Activated T-helper 1 cell treated with anti-CD3 and anti-CD28 coated beads, Interleukin-12 subunit alpha, Interleukin-12 subunit beta, Interleukin-2, Interleukin-4 antibody, amounts not matched to agents 30 ng/mL and 10 ng/mL and 1 ng/mL, durations not matched to agents 14 hours and 24 hours and 36 hours (primary cell): ENCODE data around the gene SNX6. TPM values are rescaled to one million over a fixed set of nuclear protein-coding genes. Genes with fewer than 3 reads are reported as not detected.

ENCODE experiments used
- DNase-seq: peaks from one replicate; pipeline ENCODE4 v3.0.0; 2021; ENCODE audit warnings: low spot score
- H3K27ac Mint-ChIP-seq: one replicate; pipeline ENCODE4 v1.8.0; 2021; ENCODE audit warnings: mild to moderate bottlenecking, mixed read lengths
- H3K27me3 Mint-ChIP-seq: one replicate; pipeline ENCODE4 v1.8.0; 2022; ENCODE audit warnings: mild to moderate bottlenecking, moderate library complexity, mixed read lengths; ENCODE audit not compliant: insufficient read depth
- H3K36me3 Mint-ChIP-seq: one replicate; pipeline ENCODE4 v1.8.0; 2021; ENCODE audit warnings: low read depth, mixed read lengths
- H3K4me1 Mint-ChIP-seq: one replicate; pipeline ENCODE4 v1.8.0; 2021; ENCODE audit warnings: low read depth, mixed read lengths
- H3K4me3 Mint-ChIP-seq: one replicate; pipeline ENCODE4 v1.8.0; 2021; ENCODE audit warnings: mild to moderate bottlenecking, moderate library complexity, mixed read lengths
- H3K9me3 Mint-ChIP-seq: one replicate; pipeline ENCODE4 v1.8.0; 2021; ENCODE audit warnings: mixed read lengths
- intact Hi-C: fragments of 100-400 bp; cut with micrococcal nuclease; formaldehyde crosslinking; loops from one replicate; pipeline ENCODE4 v1.15.1; 2024
- total RNA-seq: library from RNA; stranded (reverse); gene quantifications from 2 replicates; pipeline ENCODE4 v1.2.3, GENCODE V29; 2022

SNX6 gene
- total RNA-seq, 1 donor from 2014 or later, result 75.6 TPM

- H3K9me3 Mint-ChIP-seq, result peaks cover 4% of the 10 kb centered on the region
- intact Hi-C loops, result loop anchor here (2.0 kb wide), 1 partner anchor 14 kb away; no protein-coding TSS in a partner anchor
- peak; percentile 8 for DNase-seq
- H3K36me3 Mint-ChIP-seq, result peaks cover 16% of the 10 kb centered on the region
- H3K27me3 Mint-ChIP-seq, result peaks cover 6% of the 10 kb centered on the region
- peak overlapping the region; percentile 99 for H3K27ac Mint-ChIP-seq
- H3K4me3 Mint-ChIP-seq, result peak overlapping the region; percentile 95
- peaks cover 9% of the 10 kb centered on the region for H3K4me1 Mint-ChIP-seq
These were observed 1.2 kb downstream of the SNX6 start for GRCh38 chr14:34628681-34629135.

- Mint-ChIP-seq H3K27ac (peak overlapping the region; percentile 7), H3K4me1 (peaks cover 29% of the 10 kb centered on the region), H3K36me3 (peaks cover 39% of the 10 kb centered on the region), H3K9me3 (no peaks in the 10 kb centered on the region), H3K4me3 (no peak overlapping the region), H3K27me3 (no peaks in the 10 kb centered on the region)
- intact Hi-C loops, result no loop called here
- DNase-seq, result no peak
These were observed 6.4 kb downstream of the SNX6 start for GRCh38 chr14:34623506-34623905.

GRCh38 chr14:34620839-34621238 is 9.1 kb downstream of the SNX6 start:
- Mint-ChIP-seq H3K36me3 (peaks cover 36% of the 10 kb centered on the region), H3K27me3 (no peaks in the 10 kb centered on the region), H3K4me3 (no peak overlapping the region), H3K9me3 (no peaks in the 10 kb centered on the region), H3K4me1 (peaks cover 28% of the 10 kb centered on the region), H3K27ac (no peak overlapping the region)
- DNase-seq, result no peak
- intact Hi-C loops, result no loop called here

- DNase-seq, result no peak
- no peaks in the 10 kb centered on the region for H3K27me3 Mint-ChIP-seq
- H3K9me3 Mint-ChIP-seq, result no peaks in the 10 kb centered on the region
- H3K27ac Mint-ChIP-seq, result no peak overlapping the region
- H3K4me1 Mint-ChIP-seq, result peaks cover 34% of the 10 kb centered on the region
- intact Hi-C loops, result no loop called here
- H3K4me3 Mint-ChIP-seq, result no peak overlapping the region
- H3K36me3 Mint-ChIP-seq, result peaks cover 34% of the 10 kb centered on the region
These were observed 9.8 kb downstream of the SNX6 start for GRCh38 chr14:34620115-34620514.

- H3K27ac Mint-ChIP-seq, result no peak overlapping the region
- peaks cover 38% of the 10 kb centered on the region for H3K36me3 Mint-ChIP-seq
- H3K9me3 Mint-ChIP-seq, result no peaks in the 10 kb centered on the region
- no peak overlapping the region for H3K4me3 Mint-ChIP-seq
- DNase-seq, result no peak
- peaks cover 40% of the 10 kb centered on the region for H3K4me1 Mint-ChIP-seq
- intact Hi-C loops, result loop anchor here (5.0 kb wide), 1 partner anchor 157 kb away; the partner anchor contains the start of gene SPTSSA
- no peaks in the 10 kb centered on the region for H3K27me3 Mint-ChIP-seq
These were observed 10.5 kb downstream of the SNX6 start for GRCh38 chr14:34619471-34619870.

GRCh38 chr14:34616360-34616759 is 13.6 kb downstream of the SNX6 start:
- DNase-seq, result no peak
- intact Hi-C loops, result loop anchor here (5.0 kb wide), 1 partner anchor 154 kb away; the partner anchor contains the start of gene SPTSSA
- H3K4me1 Mint-ChIP-seq, result peaks cover 21% of the 10 kb centered on the region
- H3K27me3 Mint-ChIP-seq, result no peaks in the 10 kb centered on the region
- no peaks in the 10 kb centered on the region for H3K9me3 Mint-ChIP-seq
- H3K27ac Mint-ChIP-seq, result no peak overlapping the region
- no peak overlapping the region for H3K4me3 Mint-ChIP-seq
- peaks cover 26% of the 10 kb centered on the region for H3K36me3 Mint-ChIP-seq

- intact Hi-C loops, result loop anchor here (2.0 to 5.0 kb wide), 2 partner anchors 13 to 153 kb away; partner anchors contain the start of gene SPTSSA
- peaks cover 22% of the 10 kb centered on the region for H3K36me3 Mint-ChIP-seq
- H3K9me3 Mint-ChIP-seq, result no peaks in the 10 kb centered on the region
- peaks cover 17% of the 10 kb centered on the region for H3K4me1 Mint-ChIP-seq
- H3K27me3 Mint-ChIP-seq, result no peaks in the 10 kb centered on the region
- no peak for DNase-seq
- no peak overlapping the region for H3K27ac Mint-ChIP-seq
- no peak overlapping the region for H3K4me3 Mint-ChIP-seq
These were observed 14.4 kb downstream of the SNX6 start for GRCh38 chr14:34615507-34615906.

GRCh38 chr14:34614638-34615037 is 15.3 kb downstream of the SNX6 start:
- Mint-ChIP-seq H3K9me3 (no peaks in the 10 kb centered on the region), H3K27me3 (no peaks in the 10 kb centered on the region), H3K4me3 (no peak overlapping the region), H3K4me1 (peaks cover 12% of the 10 kb centered on the region), H3K36me3 (peaks cover 19% of the 10 kb centered on the region), H3K27ac (no peak overlapping the region)
- intact Hi-C loops, result loop anchor here (2.0 to 5.0 kb wide), 2 partner anchors 14 to 152 kb away; partner anchors contain the start of gene SPTSSA
- DNase-seq, result no peak

GRCh38 chr14:34610101-34610500 is 19.8 kb downstream of the SNX6 start:
- H3K27ac Mint-ChIP-seq, result no peak overlapping the region
- H3K4me3 Mint-ChIP-seq, result no peak overlapping the region
- no peaks in the 10 kb centered on the region for H3K9me3 Mint-ChIP-seq
- peaks cover 19% of the 10 kb centered on the region for H3K36me3 Mint-ChIP-seq
- DNase-seq, result no peak
- no peaks in the 10 kb centered on the region for H3K27me3 Mint-ChIP-seq
- intact Hi-C loops, result no loop called here
- H3K4me1 Mint-ChIP-seq, result peaks cover 6% of the 10 kb centered on the region

- Mint-ChIP-seq H3K27me3 (no peaks in the 10 kb centered on the region), H3K27ac (peak overlapping the region; percentile 16), H3K4me3 (no peak overlapping the region), H3K9me3 (no peaks in the 10 kb centered on the region), H3K36me3 (peaks cover 30% of the 10 kb centered on the region), H3K4me1 (no peaks in the 10 kb centered on the region)
- no peak for DNase-seq
- intact Hi-C loops, result loop anchor here (5.0 kb wide), 1 partner anchor 177 kb away; no protein-coding TSS in a partner anchor
These were observed 24.5 kb downstream of the SNX6 start for GRCh38 chr14:34605461-34605860.

- H3K4me1 Mint-ChIP-seq, result no peaks in the 10 kb centered on the region
- H3K4me3 Mint-ChIP-seq, result no peak overlapping the region
- peaks cover 33% of the 10 kb centered on the region for H3K36me3 Mint-ChIP-seq
- H3K9me3 Mint-ChIP-seq, result no peaks in the 10 kb centered on the region
- intact Hi-C loops, result loop anchor here (5.0 kb wide), 1 partner anchor 177 kb away; no protein-coding TSS in a partner anchor
- no peak overlapping the region for H3K27ac Mint-ChIP-seq
- DNase-seq, result no peak
- no peaks in the 10 kb centered on the region for H3K27me3 Mint-ChIP-seq
These were observed 25.0 kb downstream of the SNX6 start for GRCh38 chr14:34604995-34605394.

- H3K27me3 Mint-ChIP-seq, result no peaks in the 10 kb centered on the region
- intact Hi-C loops, result no loop called here
- H3K36me3 Mint-ChIP-seq, result peaks cover 34% of the 10 kb centered on the region
- H3K27ac Mint-ChIP-seq, result no peak overlapping the region
- no peak overlapping the region for H3K4me3 Mint-ChIP-seq
- H3K4me1 Mint-ChIP-seq, result no peaks in the 10 kb centered on the region
- H3K9me3 Mint-ChIP-seq, result no peaks in the 10 kb centered on the region
- DNase-seq, result no peak
These were observed 33.1 kb downstream of the SNX6 start for GRCh38 chr14:34596891-34597290.

GRCh38 chr14:34593740-34594375 is 36.1 kb downstream of the SNX6 start:
- no peaks in the 10 kb centered on the region for H3K4me1 Mint-ChIP-seq
- intact Hi-C loops, result no loop called here
- no peaks in the 10 kb centered on the region for H3K9me3 Mint-ChIP-seq
- no peak overlapping the region for H3K4me3 Mint-ChIP-seq
- peaks cover 22% of the 10 kb centered on the region for H3K36me3 Mint-ChIP-seq
- H3K27me3 Mint-ChIP-seq, result no peaks in the 10 kb centered on the region
- H3K27ac Mint-ChIP-seq, result no peak overlapping the region
- no peak for DNase-seq
